Uterus (tissue), 2 donors: ENCODE results near the gene CASP8AP2.

ENCODE experiments used
- POLR2A ChIP-seq, 2 donors: fragments of 450-650 bp; IDR thresholded peaks; one replicate each; pipeline ENCODE4 v1.6.1; 2016; ENCODE audit warnings: antibody characterized with exemption in 2 of 2, mild to moderate bottlenecking in 1 of 2, moderate library complexity in 1 of 2
- TF ChIP-seq, protein P1 (sequence below), 4 experiments: fragments of 200-600 bp in 2 of 4; fragments of 450-650 bp in 2 of 4; sonication (generic) in 2 of 4; IDR thresholded peaks; one replicate each; pipeline ENCODE4 v1.5.1; 2016 to 2019; ENCODE audit warnings: antibody characterized with exemption in 4 of 4, mild to moderate bottlenecking in 2 of 4, moderate library complexity in 1 of 4

DNA sequence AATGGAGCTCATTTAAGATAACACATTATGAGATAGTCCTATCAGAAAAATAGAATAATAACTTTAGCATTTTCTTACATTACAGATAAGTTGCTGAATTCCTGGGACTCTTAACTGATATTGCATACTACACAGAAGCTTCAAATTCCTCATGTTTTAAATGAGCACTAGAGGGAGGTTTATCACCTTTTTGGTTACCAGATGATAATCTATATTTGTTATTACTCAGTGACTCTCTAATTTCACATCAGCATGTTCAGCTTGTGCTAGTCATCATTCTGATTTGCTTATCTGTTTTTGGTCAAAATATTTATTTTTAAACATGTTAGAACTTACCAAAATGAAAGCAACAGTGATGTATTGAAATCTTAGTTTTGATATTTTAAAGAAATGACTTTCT, 44.0 kb downstream of the CASP8AP2 start:
- TF ChIP-seq, protein P1, sequence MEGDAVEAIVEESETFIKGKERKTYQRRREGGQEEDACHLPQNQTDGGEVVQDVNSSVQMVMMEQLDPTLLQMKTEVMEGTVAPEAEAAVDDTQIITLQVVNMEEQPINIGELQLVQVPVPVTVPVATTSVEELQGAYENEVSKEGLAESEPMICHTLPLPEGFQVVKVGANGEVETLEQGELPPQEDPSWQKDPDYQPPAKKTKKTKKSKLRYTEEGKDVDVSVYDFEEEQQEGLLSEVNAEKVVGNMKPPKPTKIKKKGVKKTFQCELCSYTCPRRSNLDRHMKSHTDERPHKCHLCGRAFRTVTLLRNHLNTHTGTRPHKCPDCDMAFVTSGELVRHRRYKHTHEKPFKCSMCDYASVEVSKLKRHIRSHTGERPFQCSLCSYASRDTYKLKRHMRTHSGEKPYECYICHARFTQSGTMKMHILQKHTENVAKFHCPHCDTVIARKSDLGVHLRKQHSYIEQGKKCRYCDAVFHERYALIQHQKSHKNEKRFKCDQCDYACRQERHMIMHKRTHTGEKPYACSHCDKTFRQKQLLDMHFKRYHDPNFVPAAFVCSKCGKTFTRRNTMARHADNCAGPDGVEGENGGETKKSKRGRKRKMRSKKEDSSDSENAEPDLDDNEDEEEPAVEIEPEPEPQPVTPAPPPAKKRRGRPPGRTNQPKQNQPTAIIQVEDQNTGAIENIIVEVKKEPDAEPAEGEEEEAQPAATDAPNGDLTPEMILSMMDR (IDR thresholded peaks at IDR 0.05), result no peak
- no peak for TF ChIP-seq POLR2A (IDR thresholded peaks at IDR 0.05)
